GM19452 (cell line): Measurements from ENCODE around the gene GPI.
"Not testable (repeated sequence)": the region's sequence is repeated elsewhere in the genome, so short reads cannot be mapped to it uniquely, and the experiment has no call there.

Experiments used
- ATAC-seq: cut with Tn5 transposase; IDR thresholded peaks from one replicate; pipeline ENCODE4 v1.9.1; 2021; ENCODE audit not compliant: unreplicated experiment

The GPI gene

DNA sequence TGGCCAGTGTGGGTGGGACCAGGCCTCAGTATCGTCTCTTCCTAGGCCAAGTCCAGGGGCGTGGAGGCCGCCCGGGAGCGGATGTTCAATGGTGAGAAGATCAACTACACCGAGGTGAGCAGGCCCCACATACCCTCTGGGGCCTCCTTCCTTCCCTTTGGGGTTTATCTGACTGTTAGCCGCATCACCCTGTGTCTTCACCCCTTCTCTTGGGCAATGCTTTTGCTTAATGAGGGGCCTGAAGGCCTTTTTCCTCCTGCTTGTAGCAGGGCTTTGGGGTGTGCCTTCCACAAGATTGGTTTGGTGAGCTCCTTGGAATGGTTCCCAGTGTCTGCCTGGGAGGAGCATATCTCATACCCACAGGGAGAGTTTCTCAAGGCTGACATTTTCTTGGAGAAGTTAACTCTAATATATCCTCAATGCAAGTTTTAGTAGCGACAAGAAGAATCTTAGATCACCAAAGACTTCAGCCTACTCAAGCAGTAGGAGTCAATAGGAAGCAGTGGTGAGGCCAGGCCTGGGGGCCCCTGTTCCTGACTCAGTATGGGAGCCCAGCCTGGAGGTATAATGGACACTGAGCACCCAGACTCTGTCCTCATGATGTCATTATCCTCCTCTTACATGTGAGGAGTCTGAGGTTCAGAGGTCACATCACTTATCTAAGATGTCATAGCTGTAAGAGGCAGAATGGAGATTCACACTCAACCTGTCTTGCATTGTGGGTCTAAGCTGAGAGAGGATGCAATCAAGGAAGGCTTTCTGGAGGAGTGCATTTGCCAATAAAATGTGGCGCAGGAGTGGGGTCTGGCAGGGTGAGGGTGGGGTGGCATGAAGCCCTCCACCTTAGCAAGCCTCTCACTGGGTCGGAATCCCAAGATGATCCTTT, 2.0 kb downstream of the GPI start:
- ATAC-seq, result no peak

DNA sequence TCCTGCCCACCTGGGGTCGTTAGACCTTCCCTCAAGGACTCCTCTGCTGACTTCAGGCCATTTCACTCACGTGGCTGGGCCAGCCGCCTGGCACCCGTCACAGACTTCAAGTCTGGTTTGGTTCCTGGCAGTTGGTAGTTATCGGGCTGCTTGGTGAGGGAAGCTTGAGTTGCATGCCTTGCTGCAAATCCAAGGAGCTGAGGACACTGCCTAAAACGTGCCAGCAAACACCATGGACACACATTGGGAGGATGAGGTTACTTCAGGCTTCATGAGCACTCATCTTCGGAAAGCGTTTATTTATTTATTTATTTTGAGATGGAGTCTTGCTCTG, 2.6 kb downstream of the GPI start:
- no peak for ATAC-seq

DNA sequence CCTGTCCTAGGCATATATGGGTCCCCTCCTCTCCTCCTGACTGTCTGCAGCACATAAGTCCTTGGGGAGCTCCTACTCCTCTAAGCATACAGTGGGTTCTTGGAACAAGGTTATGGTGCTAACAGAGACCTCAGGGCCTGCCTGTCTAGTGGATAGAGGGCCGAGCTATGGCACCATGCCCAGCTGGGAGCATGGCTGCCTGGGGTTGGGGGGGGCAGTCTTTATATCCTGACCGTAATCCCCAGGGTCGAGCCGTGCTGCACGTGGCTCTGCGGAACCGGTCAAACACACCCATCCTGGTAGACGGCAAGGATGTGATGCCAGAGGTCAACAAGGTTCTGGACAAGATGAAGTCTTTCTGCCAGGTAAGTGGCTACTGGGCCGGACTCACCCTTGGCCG, 3.3 kb downstream of the GPI start:
- no peak for ATAC-seq

DNA sequence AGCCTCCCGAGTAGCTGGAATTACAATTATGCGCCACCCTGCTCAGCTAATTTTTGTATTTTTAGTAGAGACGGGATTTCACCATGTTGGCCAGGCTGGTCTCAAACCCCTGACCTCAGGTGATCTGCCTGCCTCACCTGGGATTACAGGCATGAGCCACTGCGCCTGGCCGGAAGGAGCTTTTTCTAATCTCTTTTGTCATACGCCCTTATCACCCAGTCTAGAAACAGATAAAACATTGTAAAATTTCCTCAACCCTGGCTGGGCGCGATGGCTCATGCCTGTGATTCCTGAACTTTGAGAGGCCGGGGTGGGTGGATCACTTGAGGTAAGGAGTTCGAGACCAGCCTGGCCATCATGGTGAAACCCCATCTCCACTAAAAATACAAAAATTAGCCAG, 4.2 kb downstream of the GPI start:
- ATAC-seq, result not testable (repeated sequence)

DNA sequence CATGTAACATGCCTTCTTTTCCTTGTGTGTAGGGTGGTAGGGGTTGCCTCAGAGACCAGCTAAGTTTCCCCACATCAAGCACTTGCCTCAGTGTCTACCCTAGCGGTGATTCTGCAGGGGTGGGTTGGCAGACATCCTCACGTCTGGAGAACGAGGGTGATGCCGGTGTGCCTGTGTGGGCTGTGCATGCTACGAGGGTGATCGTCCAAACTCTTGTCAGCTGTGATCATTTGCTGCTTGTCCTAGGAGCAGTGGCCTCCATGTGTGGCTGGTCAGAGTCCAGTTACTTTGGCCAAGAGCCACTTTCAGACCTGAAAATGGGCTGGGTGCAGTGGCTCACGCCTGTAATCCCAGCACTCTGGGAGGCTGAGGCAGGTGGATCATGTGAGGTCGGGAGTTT, 5.1 kb downstream of the GPI start:
- ATAC-seq, result no peak

DNA sequence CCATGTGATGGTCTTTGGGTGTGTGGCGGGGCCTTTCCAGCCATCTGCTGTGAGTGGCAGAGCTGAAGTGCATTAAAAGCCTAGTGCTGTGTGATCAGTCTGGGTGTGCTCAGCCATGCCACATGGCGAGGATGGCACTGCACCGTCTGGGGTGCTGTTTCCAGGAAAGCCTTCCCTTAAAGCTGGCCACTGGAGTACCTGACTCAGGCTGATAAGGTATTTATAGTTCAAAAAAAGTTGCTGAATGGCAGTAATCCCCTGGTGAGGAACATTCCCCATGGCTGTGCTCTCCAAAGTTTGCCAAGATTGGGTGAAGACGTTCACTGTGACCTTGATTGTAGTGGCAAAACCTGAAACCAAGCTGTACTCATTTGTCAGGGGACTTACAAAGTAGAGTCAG, 6.0 kb downstream of the GPI start:
- ATAC-seq, result no peak

DNA sequence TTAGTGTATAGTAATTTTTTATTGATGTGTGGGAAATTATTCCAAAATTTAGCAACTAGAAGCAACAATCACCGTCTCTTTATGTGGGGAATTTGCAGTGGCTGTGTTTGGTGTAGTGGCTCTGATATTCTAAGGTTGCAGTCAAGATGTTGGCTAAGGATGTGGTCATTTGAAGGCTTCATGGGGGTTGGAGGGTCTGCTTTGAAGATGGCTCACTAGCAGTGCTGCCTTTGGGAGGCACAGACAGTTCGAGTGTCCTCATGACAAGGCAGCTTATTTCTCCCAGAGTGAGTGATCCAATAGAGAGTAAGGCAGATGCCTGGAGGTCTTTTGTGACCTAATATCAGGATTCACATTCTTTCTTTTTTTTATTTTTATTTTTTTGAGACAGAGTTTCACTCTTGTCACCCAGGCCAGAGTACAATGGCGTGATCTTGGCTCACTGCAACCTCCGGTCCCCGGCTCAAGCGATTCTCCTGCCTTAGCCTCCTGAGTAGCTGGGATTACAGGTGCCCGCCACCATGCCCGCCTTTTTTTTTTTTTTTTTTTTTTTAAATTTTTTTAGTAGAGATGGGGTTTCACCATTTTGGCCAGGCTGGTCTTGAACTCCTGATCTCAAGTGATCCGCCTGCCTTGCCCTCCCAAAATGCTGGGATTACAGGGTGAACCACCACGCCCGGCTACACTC, 8.7 kb downstream of the GPI start:
- no peak for ATAC-seq

DNA sequence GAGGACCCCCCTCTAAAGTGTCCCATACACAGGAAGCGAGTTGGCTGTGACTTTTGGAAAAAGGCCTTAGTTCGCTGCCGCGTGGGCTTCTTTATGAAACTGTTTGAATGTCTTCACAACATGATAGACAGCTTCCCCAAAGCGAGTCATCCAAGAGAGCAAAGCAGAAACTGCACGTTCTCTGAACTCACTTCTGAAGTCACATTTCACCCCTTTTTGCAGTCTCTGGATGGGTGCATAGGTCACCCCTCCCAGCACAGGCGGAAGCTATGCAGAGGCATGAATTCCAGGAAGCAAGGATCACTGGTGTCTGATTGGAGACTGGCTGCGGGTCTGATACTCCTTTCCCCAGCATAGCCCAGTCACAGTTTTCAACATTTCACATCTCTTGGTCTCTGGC, 10.6 kb downstream of the GPI start:
- no peak for ATAC-seq

DNA sequence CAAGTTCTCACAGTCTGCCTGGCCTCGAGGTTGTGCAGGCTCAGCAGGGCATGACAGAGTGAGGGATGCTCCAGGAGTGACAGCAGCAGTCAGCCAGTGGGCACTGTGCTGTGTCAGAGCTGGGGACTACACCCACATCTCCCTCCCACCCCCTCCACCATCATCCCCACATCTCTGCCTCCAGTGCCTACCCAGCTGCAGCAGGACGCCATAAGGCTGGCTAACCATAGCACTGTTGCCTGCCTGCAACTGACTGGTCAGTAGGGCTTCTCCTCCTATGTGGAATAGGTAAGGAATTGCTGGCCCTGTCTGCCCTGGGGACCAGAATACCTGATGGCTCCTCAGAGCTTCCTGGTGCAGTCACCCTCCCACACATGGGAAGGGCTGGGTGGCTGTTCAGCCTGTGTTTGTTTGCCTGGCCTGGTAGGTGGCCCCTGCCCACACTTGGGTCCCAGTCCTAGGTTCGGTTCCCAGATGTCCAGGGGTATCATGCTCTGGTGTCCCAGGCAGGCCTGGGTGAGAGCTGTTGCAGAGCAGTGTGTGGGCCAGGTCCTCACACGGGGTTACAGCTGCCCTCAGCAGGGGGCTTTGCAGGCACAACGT, 15.7 kb downstream of the GPI start:
- no peak for ATAC-seq

DNA sequence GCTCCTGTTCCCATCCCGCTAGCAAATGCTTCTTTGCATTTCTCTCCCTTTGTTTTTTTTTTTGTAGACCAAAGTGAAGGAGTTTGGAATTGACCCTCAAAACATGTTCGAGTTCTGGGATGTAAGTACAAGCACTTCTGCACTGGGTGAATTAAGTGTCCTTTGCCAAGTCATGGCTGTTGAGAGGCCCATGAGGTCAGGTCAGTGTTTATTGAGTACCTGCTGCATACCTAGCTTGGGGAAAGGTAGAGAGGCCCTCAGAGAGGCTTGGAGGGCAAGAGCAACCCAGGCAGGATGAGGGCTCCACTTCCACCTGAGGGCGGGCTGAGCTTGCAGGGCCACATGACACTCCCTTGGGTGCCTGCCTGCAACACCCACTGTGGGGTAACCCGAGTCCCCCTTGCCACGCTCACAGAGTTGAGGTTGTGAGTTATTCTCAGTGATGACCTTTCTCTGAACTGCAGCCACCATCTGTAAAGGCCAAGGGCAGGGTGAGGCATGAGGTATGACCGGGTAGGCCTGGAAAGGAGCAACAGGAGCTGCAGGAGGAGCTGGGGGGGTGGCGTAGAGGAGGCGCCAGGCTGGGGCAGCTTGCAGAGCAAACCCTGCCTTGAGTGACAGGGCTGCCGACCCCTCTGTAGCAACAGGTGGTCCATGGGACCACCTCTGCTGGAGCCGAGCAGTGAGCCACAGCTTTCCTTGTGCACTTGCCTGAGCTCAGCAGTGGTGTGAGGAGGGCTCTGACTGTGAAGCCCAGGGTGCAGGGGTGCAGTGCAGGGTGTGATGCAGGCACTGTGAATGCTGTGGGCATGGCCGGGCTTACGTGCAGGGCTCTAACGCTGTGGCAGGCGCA, 16.6 kb downstream of the GPI start:
- ATAC-seq, result no peak

DNA sequence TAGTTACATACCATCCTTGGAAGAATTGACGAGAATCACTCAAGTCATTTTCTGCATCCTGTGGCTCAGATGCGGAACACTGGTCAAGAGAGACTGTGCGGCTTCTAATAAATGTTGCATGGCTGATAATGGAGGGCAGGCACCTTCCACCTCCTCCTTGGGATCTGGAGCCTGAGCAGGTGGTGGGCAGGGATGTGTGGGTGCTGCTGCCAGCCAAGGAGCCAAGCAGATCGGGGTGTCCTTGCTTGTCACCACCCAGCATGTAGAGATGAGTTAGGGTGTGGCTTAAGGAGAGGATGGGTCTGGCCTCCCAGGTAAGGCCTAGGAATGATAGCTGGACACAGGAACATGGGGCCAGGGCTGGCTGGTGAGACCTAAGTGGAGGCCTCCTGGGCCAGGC, 17.5 kb downstream of the GPI start:
- no peak for ATAC-seq

DNA sequence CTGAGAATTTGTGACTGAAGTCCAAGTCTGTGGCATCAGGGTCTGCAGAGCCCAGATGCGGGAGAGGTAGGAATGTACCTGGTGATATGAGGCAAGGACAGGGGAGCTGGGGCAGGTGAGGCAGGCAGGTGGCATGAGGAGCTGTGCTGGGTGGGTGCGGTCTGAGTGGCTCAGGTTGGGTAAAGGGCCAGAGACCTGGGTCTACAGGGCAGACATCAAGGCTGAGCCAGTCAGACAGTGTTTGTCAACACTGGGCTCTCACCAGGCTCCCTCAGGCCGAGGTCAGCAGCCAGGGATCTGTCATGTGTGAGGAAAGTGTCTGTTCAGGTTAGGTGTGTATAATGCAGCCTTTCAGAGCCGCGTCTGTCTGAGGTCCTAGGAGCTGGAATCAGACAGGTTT, 18.6 kb downstream of the GPI start:
- no peak for ATAC-seq

DNA sequence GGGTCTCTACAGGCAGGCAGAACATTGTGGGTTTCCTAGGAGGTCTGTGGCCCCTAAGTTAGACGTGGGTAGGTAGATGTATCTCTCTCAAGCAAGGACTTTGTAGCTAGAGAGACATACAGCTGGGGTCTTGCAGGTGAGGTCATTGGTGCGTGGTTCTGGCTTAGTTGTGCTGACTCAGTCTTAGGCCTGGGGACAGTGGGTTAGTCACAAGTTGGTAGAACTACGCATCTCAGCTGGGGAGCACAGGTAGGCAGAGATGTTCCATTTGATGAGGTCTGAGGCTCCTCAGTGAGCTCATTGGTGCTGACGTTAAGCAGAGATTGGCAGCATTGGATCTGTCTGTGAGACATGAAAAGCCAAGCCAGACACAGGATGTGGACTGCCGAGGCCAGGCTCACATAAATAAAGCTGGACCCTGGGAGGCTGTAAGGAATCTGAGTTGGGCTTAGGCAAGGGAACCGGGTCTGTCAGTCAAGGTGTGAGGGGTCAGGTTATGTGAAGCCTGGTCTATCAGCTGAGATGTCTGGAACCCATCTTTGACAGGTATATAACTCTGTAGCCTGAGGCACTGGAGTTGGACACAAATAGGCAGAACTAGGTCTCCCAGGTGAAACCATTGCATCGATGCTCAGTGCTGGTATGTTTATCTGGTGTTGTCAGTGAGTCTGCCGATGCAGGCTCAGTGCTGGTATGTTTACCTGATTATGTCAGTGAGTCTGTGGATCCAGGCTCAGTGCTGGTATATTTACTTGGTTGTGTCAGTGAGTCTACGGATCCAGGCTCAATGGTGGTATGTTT, 21.8 kb downstream of the GPI start:
- ATAC-seq, result no peak

DNA sequence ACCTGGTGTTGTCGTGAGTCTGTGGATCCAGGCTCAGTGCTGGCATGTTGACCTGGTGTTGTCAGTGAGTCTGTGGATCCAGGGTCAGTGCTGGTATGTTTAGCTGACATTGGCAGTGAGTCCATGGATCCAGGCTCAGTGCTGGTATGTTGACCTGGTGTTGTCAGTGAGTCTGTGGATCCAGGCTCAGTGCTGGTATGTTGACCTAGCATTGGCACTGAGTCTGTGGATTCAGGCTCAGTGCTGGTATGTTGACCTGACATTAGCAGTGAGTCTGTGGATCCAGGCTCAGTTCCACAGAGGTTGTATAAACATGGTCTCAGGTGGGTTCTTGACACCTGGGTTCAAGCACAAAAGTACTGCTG, 22.4 kb downstream of the GPI start:
- ATAC-seq, result no peak

DNA sequence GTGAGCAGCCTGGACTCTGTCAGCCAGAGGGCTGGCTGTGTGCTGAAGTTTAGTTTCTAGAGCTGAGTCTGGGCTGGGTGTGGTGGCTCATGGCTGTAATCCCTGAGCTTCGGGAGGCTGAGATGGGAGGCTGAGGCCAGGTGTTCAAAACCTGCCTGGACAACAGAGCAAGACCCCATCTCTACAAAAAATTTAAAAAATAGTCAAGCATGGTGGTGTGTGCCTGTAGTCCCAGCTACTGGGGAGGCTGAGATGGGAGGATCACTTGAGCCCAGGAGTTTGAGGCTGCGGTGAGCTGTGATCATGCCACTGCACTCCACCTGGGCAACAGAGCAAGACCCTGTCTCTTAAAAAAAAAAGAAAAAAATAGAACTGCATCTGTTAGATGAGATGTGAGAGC, 23.7 kb downstream of the GPI start:
- not testable (repeated sequence) for ATAC-seq

DNA sequence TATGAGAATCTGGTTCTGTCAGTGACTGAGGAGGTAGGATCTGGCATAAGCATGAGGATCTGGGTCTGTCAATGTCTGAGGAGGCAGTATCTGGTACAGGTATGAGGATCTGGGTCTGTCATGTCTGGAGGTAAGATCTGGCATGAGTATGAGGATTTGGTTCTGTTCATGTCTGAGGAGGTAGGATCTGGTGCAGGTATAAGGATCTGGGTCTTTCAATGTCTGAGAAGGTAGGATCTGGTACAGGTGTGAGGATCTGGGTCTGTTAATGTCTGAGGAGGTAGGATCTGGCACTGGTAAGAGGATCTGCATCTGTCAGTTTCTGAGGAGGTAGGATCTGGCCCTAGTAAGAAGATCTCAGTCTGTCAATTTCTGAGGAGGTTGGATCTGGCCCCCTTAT, 26.8 kb downstream of the GPI start:
- ATAC-seq, result no peak

DNA sequence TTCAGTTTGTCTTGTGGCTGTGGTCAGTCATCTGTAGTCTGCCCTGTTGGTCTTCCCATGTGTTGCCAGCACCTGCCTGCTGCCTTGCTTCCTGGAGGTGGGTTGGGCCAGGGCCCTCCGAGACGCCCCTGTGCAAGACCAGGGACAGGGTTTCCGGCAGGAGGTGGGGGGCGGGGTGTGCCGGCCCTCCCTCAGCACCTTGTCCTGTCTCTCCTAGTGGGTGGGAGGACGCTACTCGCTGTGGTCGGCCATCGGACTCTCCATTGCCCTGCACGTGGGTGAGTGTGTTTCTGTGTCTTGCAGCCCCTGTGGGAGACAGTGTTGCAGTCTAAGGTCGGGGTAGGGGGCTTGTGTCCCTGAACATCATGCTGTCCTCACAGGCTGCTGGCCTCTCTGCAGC, 28.0 kb downstream of the GPI start:
- ATAC-seq, result no peak

DNA sequence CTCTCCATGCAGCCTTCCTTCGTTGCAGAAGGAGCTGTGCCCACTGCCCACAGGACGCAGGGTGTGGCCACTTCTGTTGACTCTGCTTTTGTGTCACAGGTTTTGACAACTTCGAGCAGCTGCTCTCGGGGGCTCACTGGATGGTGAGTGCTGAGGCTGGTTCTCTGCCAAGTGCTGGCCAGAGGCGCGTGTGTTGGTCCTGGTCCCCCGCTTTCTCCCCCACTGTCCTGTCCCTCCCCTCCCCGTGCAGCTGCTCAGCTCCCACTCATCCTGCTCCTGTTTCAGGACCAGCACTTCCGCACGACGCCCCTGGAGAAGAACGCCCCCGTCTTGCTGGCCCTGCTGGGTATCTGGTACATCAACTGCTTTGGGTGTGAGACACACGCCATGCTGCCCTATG, 28.6 kb downstream of the GPI start:
- ATAC-seq, result no peak

DNA sequence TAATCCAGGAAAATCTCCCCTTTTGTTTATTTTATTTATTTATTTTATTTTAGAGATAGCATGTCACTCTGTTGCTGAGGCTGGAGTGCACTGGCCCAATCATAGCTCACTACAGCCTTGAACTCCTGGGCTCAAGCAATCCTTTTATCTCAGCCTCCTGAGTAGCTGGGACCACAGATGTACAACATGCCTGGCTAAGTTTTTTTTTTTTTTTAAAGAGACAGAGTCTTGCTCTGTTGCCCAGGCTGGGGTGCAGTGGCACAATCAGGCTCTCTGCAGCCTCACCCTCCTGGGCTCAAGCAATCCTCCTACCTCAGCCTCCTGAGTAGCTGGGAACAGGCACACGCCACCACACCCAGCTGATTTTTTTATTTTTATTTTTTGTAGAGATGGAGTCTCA, 32.9 kb downstream of the GPI start:
- ATAC-seq, result no peak

DNA sequence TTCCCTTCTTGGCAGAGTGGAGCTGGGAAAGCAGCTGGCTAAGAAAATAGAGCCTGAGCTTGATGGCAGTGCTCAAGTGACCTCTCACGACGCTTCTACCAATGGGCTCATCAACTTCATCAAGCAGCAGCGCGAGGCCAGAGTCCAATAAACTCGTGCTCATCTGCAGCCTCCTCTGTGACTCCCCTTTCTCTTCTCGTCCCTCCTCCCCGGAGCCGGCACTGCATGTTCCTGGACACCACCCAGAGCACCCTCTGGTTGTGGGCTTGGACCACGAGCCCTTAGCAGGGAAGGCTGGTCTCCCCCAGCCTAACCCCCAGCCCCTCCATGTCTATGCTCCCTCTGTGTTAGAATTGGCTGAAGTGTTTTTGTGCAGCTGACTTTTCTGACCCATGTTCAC, 34.9 kb downstream of the GPI start:
- ATAC-seq, result no peak

DNA sequence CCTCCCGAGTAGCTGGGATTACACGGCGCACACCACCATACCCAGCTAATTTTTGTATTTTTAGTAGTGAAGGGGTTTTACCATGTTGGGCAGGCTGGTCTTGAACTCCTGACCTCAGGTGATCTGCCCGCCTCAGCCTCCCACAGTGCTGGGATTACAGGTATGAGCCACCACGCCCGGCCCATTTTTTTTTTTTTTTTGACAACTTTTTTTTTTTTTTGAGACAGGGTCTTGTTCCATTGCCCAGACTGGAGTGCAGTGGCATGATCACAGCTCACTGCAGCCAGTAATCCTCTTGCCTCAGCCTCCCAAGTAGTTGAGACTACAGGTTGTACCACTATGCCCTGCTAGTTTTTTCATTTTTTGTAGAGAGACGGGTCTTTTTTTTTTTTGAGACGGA, 35.8 kb downstream of the GPI start:
- ATAC-seq, result not testable (repeated sequence)
